Heart right ventricle (tissue), 16 donors: ENCODE data around the gene TRANK1. TPM values are rescaled to one million over a fixed set of nuclear protein-coding genes. Genes with fewer than 3 reads are reported as not detected.
A peak's percentile ranks its signal among the peaks of the same experiment; 100 is the strongest.

ENCODE experiments used
- ATAC-seq, 8 donors: fragments of 200-7000 bp; cut with Tn5 transposase; one replicate each; pipeline ENCODE4 v1.9.1; 2020; ENCODE audit warnings: mild to moderate bottlenecking in 8 of 8, moderate library complexity in 8 of 8, moderate number of reproducible peaks in 1 of 8
- DNase-seq, 2 donors: peaks; one replicate each; pipeline ENCODE4 v3.0.0-alpha.2; 2020
- H3K27ac ChIP-seq, 10 donors: fragments of 200-600 bp; sonication (generic) in 2 of 10; one replicate each; pipeline versions ENCODE4 v1.5.0 to v1.8.0; 2020 to 2022; ENCODE audit warnings: mild to moderate bottlenecking in 3 of 10
- H3K27me3 ChIP-seq, 7 donors: fragments of 200-600 bp; one replicate each; pipeline ENCODE4 v1.8.0; 2021 to 2022; ENCODE audit warnings: mild to moderate bottlenecking in 2 of 7
- H3K36me3 ChIP-seq, 9 donors: fragments of 200-600 bp; sonication (generic) in 1 of 9; one replicate each; pipeline versions ENCODE4 v1.5.0 to v1.8.0; 2020 to 2022; ENCODE audit warnings: mild to moderate bottlenecking in 2 of 9
- H3K4me1 ChIP-seq, 9 donors: fragments of 200-600 bp; sonication (generic) in 1 of 9; one replicate each; pipeline versions ENCODE4 v1.5.0 to v1.8.0; 2020 to 2022; ENCODE audit warnings: mild to moderate bottlenecking in 4 of 9
- H3K4me3 ChIP-seq, 10 donors: fragments of 200-600 bp; sonication (generic) in 2 of 10; one replicate each; pipeline versions ENCODE4 v1.5.0 to v1.8.0; 2020 to 2022; ENCODE audit warnings: mild to moderate bottlenecking in 7 of 10, moderate library complexity in 2 of 10
- H3K9me3 ChIP-seq, 11 donors: fragments of 200-600 bp in 10 of 11; sonication (generic) in 2 of 11; one replicate each; pipeline versions ENCODE4 v1.5.0 to v1.8.0; 2013 to 2022; ENCODE audit warnings: mild to moderate bottlenecking in 2 of 11, control low read depth in 1 of 11, moderate library complexity in 1 of 11
- CTCF ChIP-seq, 9 donors: fragments of 200-600 bp; sonication (generic) in 2 of 9; IDR thresholded peaks; one replicate each; pipeline versions ENCODE4 v1.5.0 to v1.8.0; 2021 to 2022; ENCODE audit warnings: antibody characterized with exemption in 9 of 9, mild to moderate bottlenecking in 5 of 9, moderate library complexity in 1 of 9
- WGBS, 2 donors: extraction: QIAGEN DNeasy Blood & Tissue Kit; methylation state at CpG; one replicate each; pipeline ENCODE4 v1.1.7; 2013; ENCODE audit warnings: inconsistent platforms in 1 of 2; 5-methylcytosine and 5-hydroxymethylcytosine counted together
- intact Hi-C, 10 donors: fragments of 100-400 bp; cut with DNase I; formaldehyde crosslinking; loops; one replicate each; pipeline versions ENCODE4 v1.11.1 to v1.14.2; 2022
- long read RNA-seq, 3 donors: library from polyadenylated mRNA; unstranded; transcript quantifications; one replicate each; pipeline ENCODE4 v2.0.0, GENCODE V29; 2020 to 2021
- polyA plus RNA-seq, 2 donors: library from polyadenylated mRNA; stranded (reverse); fragments of 200-250 nt; gene quantifications; one replicate each; pipeline ENCODE4 v1.2.3, GENCODE V29; 2013
- total RNA-seq, 10 donors: library from RNA; stranded (reverse); fragmentation: NEBNext Ultra II Directional in 3 of 10; extraction: Animal tissue kit (Norgen Biotek cat#: 25700) in 3 of 10; gene quantifications; one replicate each; pipeline versions ENCODE4 v1.2.1 to v1.2.4, GENCODE V29; 2021 to 2023
- donor health status: Arrhythmogenic right ventricular cardiomyopathy.
- donor health status: ischemic (EF 13 %, LVEDD 7.1; RV severe dilation, severe dysfunction).
- donor health status: healthy with polysubstance abuse.
- donor health status: DM: no; HTN: yes; CAD: no.
- donor health status: DM: no; HTN: no; CAD: no.
- donor health status: ischemic (EF 25% LVEDD 6.9; RV normal size, moderate dysfunction).
- donor health status: ischemic (EF 25% LVEDD 5.7; RV mildly dilated, moderate dysfunction).
- donor health status: healthy.
- donor health status: DM: yes; HTN: yes; CAD: no.
- donor health status: Ischemic cardiomyopathy.
- donor health status: ischemic (EF 35%, LVEDD 5.7; RV mildly dilated, moderate dysfunction).
- donor health status: nonischemic (EF 11% LVEDD 7.7; RV severe dilation, severe dysfunction).
- donor health status: DM: yes; HTN: yes; CAD: no.
- donor health status: PGD.
- donor health status: ischemic (EF 29% LVEDD 5.4; RV normal size, mild dysfunction).
- donor health status: nonischemic (EF 23%, LVEDD 6.1; RV moderate dilation, normal function).

TRANK1 gene
- 10 to 100 TPM in 1 of 10 donors, 1 to 10 TPM in 9; 2.5 to 20.8 (median 5.3) TPM for total RNA-seq
- 1 to 10 TPM; 1.3 to 3.6 TPM for polyA plus RNA-seq
- long read RNA-seq, donor 1, partial matches to known transcripts: 0 of 3 reads
- long read RNA-seq, donor 1, other reads (novel, unspliced or antisense): 3 of 3 reads
- long read RNA-seq, donor 2, partial matches to known transcripts: 4 of 6 reads
- long read RNA-seq, donor 2, other reads (novel, unspliced or antisense): 2 of 6 reads
- long read RNA-seq, donor 3, partial matches to known transcripts: 1 of 3 reads
- long read RNA-seq, donor 3, other reads (novel, unspliced or antisense): 2 of 3 reads

DNA sequence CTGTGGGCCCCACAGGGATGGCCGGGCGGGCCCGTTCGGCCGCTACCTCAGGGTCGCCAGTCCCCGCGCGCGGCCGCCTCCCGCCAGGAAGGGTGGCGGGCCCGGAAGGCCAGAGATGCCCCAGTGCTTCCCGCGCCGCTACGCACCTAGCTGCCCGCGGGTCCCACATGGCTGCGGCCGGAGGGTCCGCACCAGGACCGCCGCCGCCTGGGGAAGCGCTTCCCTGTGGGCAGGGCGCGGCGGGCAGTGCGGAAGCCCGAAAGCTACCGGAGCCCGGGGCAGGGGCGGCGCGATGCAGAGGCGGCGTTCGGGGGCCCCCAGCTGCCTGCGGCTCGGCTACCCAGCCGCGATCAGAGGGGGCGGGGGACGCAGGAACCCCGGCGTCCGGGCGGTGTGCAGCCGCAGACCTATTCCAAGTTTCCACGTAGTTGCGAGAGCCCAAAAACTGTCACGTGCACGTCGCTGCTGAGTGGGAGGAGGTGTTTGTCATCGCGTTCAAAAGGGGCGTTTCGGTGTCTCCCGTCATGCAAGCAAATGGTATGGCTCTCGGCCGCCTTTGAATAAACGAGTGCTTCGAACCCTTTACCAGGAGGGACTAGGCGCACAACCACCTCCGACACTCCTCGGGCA is at the start of gene TRANK1:
Gene TRANK1, minus strand, starts transcription at position 414 of the 630 bp plus-strand sequence. Its CDS starts 245 bp downstream, at position 169.
- DNase-seq: peak; percentile 49 to 65
- H3K4me1 ChIP-seq: peaks cover 0 to 25% (median 14%) of the 10 kb centered on the region in 9 donors
- peak within 1 kb of the TSS; percentile 61 to 96 (median 82) for H3K4me3 ChIP-seq
- ATAC-seq: peak; percentile 59 to 82 (median 72)
- intact Hi-C loops: loop anchor here in 2 of 10 donors (5.0 kb wide), 1 partner anchor 37 kb away; no protein-coding TSS in a partner anchor
- WGBS, 2 donors: 1% methylated on average over 60 to 68 of the region's 68 CpGs
- H3K27me3 ChIP-seq: no peaks in the 10 kb centered on the region
- no peaks in the 10 kb centered on the region for H3K36me3 ChIP-seq
- H3K27ac ChIP-seq: peak within 1 kb of the TSS; percentile 40 to 90 (median 74)
- peaks cover 0 to 22% (median 12%) of the 10 kb centered on the region in 11 donors for H3K9me3 ChIP-seq
- TF ChIP-seq CTCF (IDR thresholded peaks at IDR 0.05): no peak

DNA sequence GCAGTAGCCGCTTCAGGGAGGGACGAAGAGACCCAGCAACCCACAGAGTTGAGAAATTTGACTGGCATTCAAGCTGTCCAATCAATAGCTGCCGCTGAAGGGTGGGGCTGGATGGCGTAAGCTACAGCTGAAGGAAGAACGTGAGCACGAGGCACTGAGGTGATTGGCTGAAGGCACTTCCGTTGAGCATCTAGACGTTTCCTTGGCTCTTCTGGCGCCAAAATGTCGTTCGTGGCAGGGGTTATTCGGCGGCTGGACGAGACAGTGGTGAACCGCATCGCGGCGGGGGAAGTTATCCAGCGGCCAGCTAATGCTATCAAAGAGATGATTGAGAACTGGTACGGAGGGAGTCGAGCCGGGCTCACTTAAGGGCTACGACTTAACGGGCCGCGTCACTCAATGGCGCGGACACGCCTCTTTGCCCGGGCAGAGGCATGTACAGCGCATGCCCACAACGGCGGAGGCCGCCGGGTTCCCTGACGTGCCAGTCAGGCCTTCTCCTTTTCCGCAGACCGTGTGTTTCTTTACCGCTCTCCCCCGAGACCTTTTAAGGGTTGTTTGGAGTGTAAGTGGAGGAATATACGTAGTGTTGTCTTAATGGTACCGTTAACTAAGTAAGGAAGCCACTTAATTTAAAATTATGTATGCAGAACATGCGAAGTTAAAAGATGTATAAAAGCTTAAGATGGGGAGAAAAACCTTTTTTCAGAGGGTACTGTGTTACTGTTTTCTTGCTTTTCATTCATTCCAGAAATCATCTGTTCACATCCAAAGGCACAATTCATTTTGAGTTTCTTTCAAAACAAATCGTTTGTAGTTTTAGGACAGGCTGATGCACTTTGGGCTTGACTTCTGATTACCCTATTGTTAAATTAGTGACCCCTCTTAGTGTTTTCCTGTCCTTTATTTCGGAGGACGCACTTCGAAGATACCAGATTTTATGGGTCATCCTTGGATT is 48.8 kb upstream of the TRANK1 start, which contains the start of gene MLH1:
Gene MLH1, plus strand, starts transcription at position 193 of the 958 bp plus-strand sequence. Its CDS starts 30 bp downstream, at position 223.
- no peak for TF ChIP-seq CTCF (IDR thresholded peaks at IDR 0.05)
- ATAC-seq (peak; percentile 95 to 97 (median 96)), DNase-seq (peak; percentile 95 to 100)
- Histone ChIP-seq H3K27me3 (no peaks in the 10 kb centered on the region), H3K27ac (peak within 1 kb of the TSS; percentile 89 to 99 (median 98)), H3K4me3 (peak within 1 kb of the TSS; percentile 55 to 87 (median 72)), H3K4me1 (peaks cover 2 to 64% (median 51%) of the 10 kb centered on the region in 9 donors), H3K36me3 (peaks cover 0 to 59% (median 22%) of the 10 kb centered on the region in 9 donors), H3K9me3 (no peaks in the 10 kb centered on the region)
- intact Hi-C loops: loop anchor here in 3 of 10 donors (2.0 to 10.0 kb wide), 4 partner anchors 21 to 221 kb away; partner anchors contain the start of gene LRRFIP2 (in 1 of the 3)
- 1% methylated on average over 47 of the region's 47 CpGs for WGBS, 2 donors

GRCh38 chr3:36992806-36993325 is 48.0 kb upstream of the TRANK1 start, which contains the start of gene EPM2AIP1:
EPM2AIP1 (minus strand) TSS chr3:36993131; CDS start chr3:36993077, 54 bp downstream.
- Histone ChIP-seq H3K27me3 (no peaks in the 10 kb centered on the region), H3K27ac (peak within 1 kb of the TSS; percentile 89 to 99 (median 98)), H3K4me3 (peak within 1 kb of the TSS; percentile 55 to 87 (median 72)), H3K4me1 (peaks cover 2 to 71% (median 57%) of the 10 kb centered on the region in 9 donors), H3K9me3 (no peaks in the 10 kb centered on the region), H3K36me3 (peaks cover 0 to 57% (median 18%) of the 10 kb centered on the region in 9 donors)
- peak in 7 of 9 donors; percentile 14 to 60 (median 40) for TF ChIP-seq CTCF (IDR thresholded peaks at IDR 0.05)
- ATAC-seq: peak; percentile 93 to 96 (median 95)
- intact Hi-C loops: loop anchor here in 3 of 10 donors (1.0 to 10.0 kb wide), 5 partner anchors 22 to 222 kb away; partner anchors contain the start of gene LRRFIP2 (in 1 of the 3)
- DNase-seq: peak in 1 of 2 donors; percentile 92
- 0% methylated on average over 48 of the region's 48 CpGs for WGBS, 2 donors
